Activated T-cell treated with anti-CD3 and anti-CD28 coated beads, Interleukin-2, amount 50 U/mL, for 72 hours (primary cell): ENCODE measurements around the gene SAFB2. TPM values are rescaled to one million over a fixed set of nuclear protein-coding genes. Genes with fewer than 3 reads are reported as not detected.

Experiments
- ATAC-seq, 2 donors: fragments of 150-1000 bp; cut with Tn5 transposase; replicated peaks in 1 of 2; 2 replicates each; pipeline ENCODE4 v1.10.0; 2021; ENCODE audit warnings: moderate library complexity in 2 of 2, mild to moderate bottlenecking in 1 of 2
- DNase-seq, 2 donors: peaks; one replicate each; pipeline ENCODE4 v3.0.0; 2021 to 2022; ENCODE audit warnings: mixed read lengths in 1 of 2
- H3K27ac Mint-ChIP-seq: one replicate; pipeline ENCODE4 v1.8.0; 2022; ENCODE audit warnings: mild to moderate bottlenecking, moderate library complexity, mixed read lengths
- H3K27me3 Mint-ChIP-seq: one replicate; pipeline ENCODE4 v1.8.0; 2022; ENCODE audit warnings: low read depth, mixed read lengths
- H3K36me3 Mint-ChIP-seq, 2 donors: one replicate each; pipeline ENCODE4 v1.8.0; 2022; ENCODE audit warnings: mixed read lengths in 2 of 2, mild to moderate bottlenecking in 1 of 2; ENCODE audit not compliant: insufficient read depth in 2 of 2
- H3K4me1 Mint-ChIP-seq: one replicate; pipeline ENCODE4 v1.8.0; 2022; ENCODE audit warnings: low read depth, mixed read lengths
- H3K4me3 Mint-ChIP-seq, 2 donors: one replicate each; pipeline ENCODE4 v1.8.0; 2022; ENCODE audit warnings: mild to moderate bottlenecking in 2 of 2, mixed read lengths in 2 of 2, moderate library complexity in 2 of 2
- H3K9me3 Mint-ChIP-seq, 2 donors: one replicate each; pipeline ENCODE4 v1.8.0; 2022; ENCODE audit warnings: mixed read lengths in 2 of 2
- total RNA-seq, 2 donors: library from RNA; stranded (reverse); gene quantifications; one replicate each; pipeline ENCODE4 v1.2.3, GENCODE V29; 2022

SAFB2 gene
- total RNA-seq, 2 donors from 2014 or later = 83.2 to 106 TPM

DNA sequence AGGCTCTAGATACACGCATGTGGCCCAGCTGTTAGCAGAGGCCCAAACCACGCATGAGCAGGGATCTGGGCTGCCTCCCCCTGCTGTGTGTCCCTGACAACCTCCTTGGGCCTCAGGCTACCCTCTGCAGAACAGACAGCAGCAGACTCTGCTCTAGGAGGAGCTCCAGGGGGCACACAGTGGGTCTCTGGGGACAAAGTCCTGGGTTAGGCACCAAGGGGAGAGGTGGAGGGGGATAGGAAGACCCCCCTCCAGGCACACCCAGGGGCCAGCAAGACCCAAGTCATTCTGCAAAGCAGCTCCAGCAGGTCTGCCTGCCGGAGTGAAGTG lies 62.8 kb downstream of the SAFB2 start:
- Mint-ChIP-seq H3K36me3 (peaks cover 4 to 6% of the 10 kb centered on the region in 2 donors), H3K27me3 (peaks cover 19% of the 10 kb centered on the region), H3K4me3 (no peak overlapping the region), H3K27ac (no peak overlapping the region), H3K9me3 (peaks cover 5 to 7% of the 10 kb centered on the region in 2 donors), H3K4me1 (no peaks in the 10 kb centered on the region)
- DNase-seq (no peak), ATAC-seq (no peak)

DNA sequence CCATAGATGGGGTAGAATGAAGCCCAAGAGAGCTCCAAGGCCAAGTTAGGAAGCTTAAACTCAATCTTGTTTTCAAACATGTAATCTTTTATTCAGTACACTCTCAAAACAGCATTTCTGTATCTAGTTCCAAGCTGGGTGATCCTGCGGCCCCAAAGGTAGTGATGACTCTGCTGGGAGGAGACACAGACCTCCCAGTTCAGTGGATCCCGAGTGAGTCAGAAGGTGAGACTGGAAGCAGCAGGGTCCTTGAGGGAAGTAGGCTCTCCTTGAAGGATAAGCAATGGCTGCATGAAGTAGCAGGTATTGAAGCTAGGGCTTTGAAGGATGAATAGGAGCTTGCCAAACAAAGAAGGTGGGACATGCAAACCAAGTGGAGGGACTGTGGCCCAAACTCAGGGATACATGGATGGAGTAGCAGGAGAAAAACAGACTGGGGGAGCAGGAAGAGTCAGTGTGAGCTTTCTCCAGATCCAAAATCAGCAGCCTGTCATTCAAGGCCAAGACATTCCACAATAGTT lies 64.4 kb downstream of the SAFB2 start:
- DNase-seq (no peak), ATAC-seq (no peak)
- Mint-ChIP-seq H3K9me3 (peaks cover 5 to 7% of the 10 kb centered on the region in 2 donors), H3K4me3 (no peak overlapping the region), H3K4me1 (no peaks in the 10 kb centered on the region), H3K27ac (no peak overlapping the region), H3K27me3 (peaks cover 16% of the 10 kb centered on the region), H3K36me3 (peaks cover 4 to 6% of the 10 kb centered on the region in 2 donors)

DNA sequence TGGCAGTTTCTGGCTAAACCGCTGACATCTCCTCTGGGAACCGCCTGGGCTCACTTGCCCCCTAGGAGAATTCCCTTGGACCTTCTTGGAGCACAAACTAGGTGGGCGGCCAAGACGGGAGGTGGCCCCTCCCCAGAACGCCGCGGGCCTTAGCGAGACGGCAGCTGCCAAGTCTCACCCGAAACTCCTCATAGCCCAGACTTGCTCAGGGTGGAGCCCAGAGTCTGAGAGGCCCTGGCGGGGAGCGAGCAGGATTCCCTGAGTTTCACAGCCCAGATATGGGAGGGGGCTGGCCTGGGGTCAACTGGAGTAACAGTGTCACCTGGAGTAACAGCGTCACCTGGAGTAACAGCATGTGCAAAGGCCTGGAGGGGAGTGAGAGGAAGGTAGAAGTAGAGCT lies 64.9 kb downstream of the SAFB2 start:
- Mint-ChIP-seq H3K27ac (no peak overlapping the region), H3K4me1 (no peaks in the 10 kb centered on the region), H3K9me3 (peaks cover 5 to 7% of the 10 kb centered on the region in 2 donors), H3K27me3 (peaks cover 11% of the 10 kb centered on the region), H3K4me3 (no peak overlapping the region), H3K36me3 (peaks cover 4 to 6% of the 10 kb centered on the region in 2 donors)
- DNase-seq (no peak), ATAC-seq (no peak)

GRCh38 chr19:5554828-5555227 lies 67.7 kb downstream of the SAFB2 start:
- ATAC-seq = no peak
- Mint-ChIP-seq H3K4me1 (no peaks in the 10 kb centered on the region), H3K9me3 (no peaks in the 10 kb centered on the region), H3K27me3 (peaks cover 14% of the 10 kb centered on the region), H3K36me3 (no peaks in the 10 kb centered on the region), H3K27ac (no peak overlapping the region), H3K4me3 (no peak overlapping the region)
- DNase-seq = no peak

DNA sequence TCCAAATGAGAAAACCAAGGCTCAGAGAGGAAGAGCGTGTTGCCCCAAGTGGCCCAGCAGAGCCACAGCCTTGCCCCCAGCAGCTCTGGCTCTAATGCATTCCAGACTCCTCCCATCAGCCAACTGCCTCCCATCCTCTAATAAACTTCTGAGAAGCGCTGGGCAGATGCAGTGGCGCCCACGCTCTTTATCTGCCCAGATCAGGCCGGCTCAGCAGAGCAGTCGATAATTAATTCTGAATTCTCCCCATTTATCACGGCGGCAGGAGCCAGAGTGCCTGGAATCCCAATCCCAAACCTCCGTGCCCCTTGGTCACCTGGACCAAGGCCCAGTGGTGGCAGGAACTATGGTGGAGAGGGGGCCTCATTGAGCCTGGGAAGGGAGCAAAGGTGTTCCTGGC lies 68.7 kb downstream of the SAFB2 start:
- no peaks in the 10 kb centered on the region for H3K9me3 Mint-ChIP-seq
- no peaks in the 10 kb centered on the region for H3K36me3 Mint-ChIP-seq
- H3K27me3 Mint-ChIP-seq = peaks cover 20% of the 10 kb centered on the region
- no peaks in the 10 kb centered on the region for H3K4me1 Mint-ChIP-seq
- ATAC-seq = no peak
- DNase-seq = no peak
- H3K27ac Mint-ChIP-seq = no peak overlapping the region
- H3K4me3 Mint-ChIP-seq = no peak overlapping the region

GRCh38 chr19:5547881-5548280 lies 74.7 kb downstream of the SAFB2 start:
- Mint-ChIP-seq H3K27me3 (peaks cover 10% of the 10 kb centered on the region), H3K27ac (no peak overlapping the region), H3K36me3 (no peaks in the 10 kb centered on the region), H3K4me1 (no peaks in the 10 kb centered on the region), H3K4me3 (no peak overlapping the region), H3K9me3 (no peaks in the 10 kb centered on the region)
- ATAC-seq (peak; percentile 39 to 54), DNase-seq (peak; percentile 33 to 34)

- DNase-seq (no peak), ATAC-seq (no peak)
- Mint-ChIP-seq H3K27me3 (peaks cover 10% of the 10 kb centered on the region), H3K36me3 (no peaks in the 10 kb centered on the region), H3K9me3 (no peaks in the 10 kb centered on the region), H3K4me1 (no peaks in the 10 kb centered on the region), H3K27ac (no peak overlapping the region), H3K4me3 (no peak overlapping the region)
Observed at GRCh38 chr19:5545984-5546383, 76.6 kb downstream of the SAFB2 start.

- Mint-ChIP-seq H3K36me3 (no peaks in the 10 kb centered on the region), H3K4me3 (no peak overlapping the region), H3K27me3 (peaks cover 8% of the 10 kb centered on the region), H3K27ac (no peak overlapping the region), H3K9me3 (no peaks in the 10 kb centered on the region), H3K4me1 (no peaks in the 10 kb centered on the region)
- no peak for ATAC-seq
- no peak for DNase-seq
Observed at GRCh38 chr19:5545051-5545450, 77.5 kb downstream of the SAFB2 start.

DNA sequence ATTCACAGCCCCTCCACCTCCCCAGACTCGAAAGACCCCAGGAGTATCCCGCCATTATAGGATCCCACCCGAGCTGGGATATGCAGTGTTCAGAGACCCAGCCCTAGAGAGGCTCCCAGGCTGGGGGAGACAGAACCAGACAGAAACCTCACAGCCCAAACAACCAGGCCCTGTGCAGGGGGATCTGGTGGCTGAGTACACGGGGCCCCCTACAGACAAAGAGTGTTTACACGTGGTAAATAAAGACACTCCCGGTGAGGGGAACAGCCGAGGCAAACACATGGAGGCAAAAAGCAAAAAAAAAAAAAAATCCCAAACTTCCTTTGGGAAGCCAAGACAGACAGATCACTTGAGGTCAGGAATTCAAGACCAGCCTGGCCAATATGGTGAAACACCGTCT lies 79.9 kb downstream of the SAFB2 start:
- no peaks in the 10 kb centered on the region for H3K9me3 Mint-ChIP-seq
- no peak for DNase-seq
- H3K27ac Mint-ChIP-seq = no peak overlapping the region
- H3K4me1 Mint-ChIP-seq = no peaks in the 10 kb centered on the region
- H3K27me3 Mint-ChIP-seq = no peaks in the 10 kb centered on the region
- no peak for ATAC-seq
- H3K36me3 Mint-ChIP-seq = no peaks in the 10 kb centered on the region
- no peak overlapping the region for H3K4me3 Mint-ChIP-seq

DNA sequence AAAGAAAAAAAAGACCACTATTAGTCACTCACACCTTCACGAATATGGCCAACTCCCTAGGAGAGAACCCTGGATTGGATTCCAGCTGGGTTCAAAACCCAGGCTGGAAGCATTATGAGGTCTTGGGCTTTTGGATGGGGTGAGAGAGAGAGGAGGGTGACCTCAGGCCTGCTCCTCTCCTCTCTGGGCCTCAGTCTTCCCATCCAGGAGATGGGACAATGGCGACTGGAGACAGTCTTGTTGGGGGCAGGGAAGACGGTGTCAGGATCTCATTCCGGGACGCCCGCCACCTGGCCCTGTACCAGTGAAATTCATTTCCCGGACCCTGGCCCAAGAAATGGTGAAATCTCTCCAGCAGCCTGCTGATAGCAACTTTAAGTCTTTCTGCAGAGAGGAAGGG lies 81.1 kb downstream of the SAFB2 start:
- Mint-ChIP-seq H3K9me3 (no peaks in the 10 kb centered on the region), H3K36me3 (peaks cover 0 to 1% of the 10 kb centered on the region in 2 donors), H3K27ac (no peak overlapping the region), H3K27me3 (no peaks in the 10 kb centered on the region), H3K4me1 (no peaks in the 10 kb centered on the region), H3K4me3 (no peak overlapping the region)
- ATAC-seq = no peak
- DNase-seq = no peak

GRCh38 chr19:5540208-5540607 lies 82.4 kb downstream of the SAFB2 start:
- Mint-ChIP-seq H3K27me3 (peaks cover 7% of the 10 kb centered on the region), H3K27ac (no peak overlapping the region), H3K4me3 (no peak overlapping the region), H3K9me3 (peaks cover under 1 to 2% of the 10 kb centered on the region in 2 donors), H3K36me3 (peaks cover under 1 to 6% of the 10 kb centered on the region in 2 donors), H3K4me1 (no peaks in the 10 kb centered on the region)
- DNase-seq = no peak
- no peak for ATAC-seq

DNA sequence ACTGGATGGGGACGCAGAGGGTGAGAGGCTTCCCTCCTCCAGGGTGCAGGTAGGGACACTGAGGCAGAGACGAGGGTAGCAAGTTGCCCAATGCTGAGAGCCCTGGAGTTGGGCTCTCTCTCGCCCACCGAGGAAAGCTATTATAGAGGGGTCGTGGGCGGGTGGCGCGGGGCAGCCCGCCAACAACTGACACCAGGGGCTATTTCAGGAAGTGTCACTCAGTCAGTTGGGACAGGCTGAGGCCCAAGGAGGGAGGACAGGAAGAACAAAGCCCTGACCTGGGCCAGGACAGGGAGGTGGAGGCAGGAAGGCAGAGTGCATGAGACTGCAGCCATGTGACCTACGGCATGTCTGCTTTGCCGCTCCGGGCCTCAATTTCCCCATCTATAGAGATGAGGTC lies 84.7 kb downstream of the SAFB2 start:
- Mint-ChIP-seq H3K27me3 (peaks cover 7% of the 10 kb centered on the region), H3K27ac (no peak overlapping the region), H3K36me3 (peaks cover 8 to 10% of the 10 kb centered on the region in 2 donors), H3K4me1 (no peaks in the 10 kb centered on the region), H3K4me3 (no peak overlapping the region), H3K9me3 (peaks cover 8% of the 10 kb centered on the region in 2 donors)
- DNase-seq = no peak
- no peak for ATAC-seq
